ENCODE data around the gene MBTD1.
"Not testable (repeated sequence)": the region's sequence is repeated elsewhere in the genome, so short reads cannot be mapped to it uniquely, and the experiment has no call there.

The MBTD1 gene

GRCh38 chr17:51185763-51186332 lies 74.0 kb downstream of the MBTD1 start:
- Histone ChIP-seq H3K27ac (ENCODE audit: low read depth, low read length) (no peak overlapping the region), H2AK5ac (ENCODE audit: low read length) (no peak overlapping the region), H3K79me2 (ENCODE audit: control insufficient read depth, insufficient read depth, low read length, poor library complexity) (no peaks in the 10 kb centered on the region), H3K9me3 (ENCODE audit: insufficient read depth, low read depth, low read length) (no peaks in the 10 kb centered on the region), H4K12ac (ENCODE audit: low read depth, low read length) (no peak overlapping the region), H3K4ac (ENCODE audit: low read depth, low read length) (no peak overlapping the region), H2AFZ (ENCODE audit: insufficient read depth, low read length, poor library complexity) (no peak overlapping the region), H2BK5ac (ENCODE audit: low read depth, low read length, poor library complexity) (no peak overlapping the region), H2BK120ac (ENCODE audit: insufficient read depth, low read length, poor library complexity) (no peak overlapping the region), H3K27me3 (ENCODE audit: insufficient read depth, low read length) (no peaks in the 10 kb centered on the region), H3K4me1 (ENCODE audit: control insufficient read depth in 1 of 2, insufficient read depth in 2 of 2, low read length in 2 of 2) (peaks cover 0 to 5% of the 10 kb centered on the region in 2 experiments), H3K4me2 (ENCODE audit: low read length) (no peak overlapping the region), H4K91ac (ENCODE audit: low read depth, low read length) (no peak overlapping the region), H3K79me1 (ENCODE audit: low read length) (no peaks in the 10 kb centered on the region), H3K14ac (ENCODE audit: low read length) (no peak overlapping the region), H2BK12ac (ENCODE audit: low read length) (no peak overlapping the region), H3K36me3 (ENCODE audit: control insufficient read depth in 1 of 2, insufficient read depth in 2 of 2, low read length in 2 of 2) (peaks cover 18 to 22% of the 10 kb centered on the region in 2 experiments), H3K4me3 (ENCODE audit: low read depth, low read length) (no peak overlapping the region), H3K9ac (ENCODE audit: low read length) (no peak overlapping the region), H3K23ac (ENCODE audit: low read length) (no peak overlapping the region), H4K8ac (ENCODE audit: low read depth, low read length) (no peak overlapping the region), H3K18ac (ENCODE audit: low read length) (no peak overlapping the region)
- no CpG with 5 or more reads among the region's 8 CpGs for WGBS (ENCODE audit: extremely low coverage, insufficient coverage, insufficient read length)
- DNase-seq: no peak

- no CpG with 5 or more reads among the region's 1 CpG for WGBS (ENCODE audit: extremely low coverage, insufficient coverage, insufficient read length)
Observed at GRCh38 chr17:51184124-51184523, 75.7 kb downstream of the MBTD1 start.

GRCh38 chr17:51180486-51180885 lies 79.4 kb downstream of the MBTD1 start:
- H3K23ac ChIP-seq (ENCODE audit: low read length): no peak overlapping the region
- no peak overlapping the region for H3K9ac ChIP-seq (ENCODE audit: low read length)
- H3K18ac ChIP-seq (ENCODE audit: low read length): no peak overlapping the region
- H3K4me1 ChIP-seq (ENCODE audit: control insufficient read depth in 1 of 2, insufficient read depth in 2 of 2, low read length in 2 of 2): peaks cover 0 to 2% of the 10 kb centered on the region in 2 experiments
- no peak overlapping the region for H4K91ac ChIP-seq (ENCODE audit: low read depth, low read length)
- H4K8ac ChIP-seq (ENCODE audit: low read depth, low read length): no peak overlapping the region
- no peak overlapping the region for H3K4me2 ChIP-seq (ENCODE audit: low read length)
- no peak overlapping the region for H2AK5ac ChIP-seq (ENCODE audit: low read length)
- no peak overlapping the region for H2BK120ac ChIP-seq (ENCODE audit: insufficient read depth, low read length, poor library complexity)
- H3K4me3 ChIP-seq (ENCODE audit: low read depth, low read length): no peak overlapping the region
- no peak overlapping the region for H2BK5ac ChIP-seq (ENCODE audit: low read depth, low read length, poor library complexity)
- H2AFZ ChIP-seq (ENCODE audit: insufficient read depth, low read length, poor library complexity): no peak overlapping the region
- H2BK12ac ChIP-seq (ENCODE audit: low read length): no peak overlapping the region
- H3K79me2 ChIP-seq (ENCODE audit: control insufficient read depth, insufficient read depth, low read length, poor library complexity): no peaks in the 10 kb centered on the region
- WGBS (ENCODE audit: extremely low coverage, insufficient coverage, insufficient read length): no CpG with 5 or more reads among the region's 5 CpGs
- no peaks in the 10 kb centered on the region for H3K9me3 ChIP-seq (ENCODE audit: insufficient read depth, low read depth, low read length)
- no peak overlapping the region for H3K27ac ChIP-seq (ENCODE audit: low read depth, low read length)
- no peak overlapping the region for H3K14ac ChIP-seq (ENCODE audit: low read length)
- H3K36me3 ChIP-seq (ENCODE audit: control insufficient read depth in 1 of 2, insufficient read depth in 2 of 2, low read length in 2 of 2): peaks cover 13 to 19% of the 10 kb centered on the region in 2 experiments
- no peaks in the 10 kb centered on the region for H3K79me1 ChIP-seq (ENCODE audit: low read length)
- H3K4ac ChIP-seq (ENCODE audit: low read depth, low read length): no peak overlapping the region
- H3K27me3 ChIP-seq (ENCODE audit: insufficient read depth, low read length): no peaks in the 10 kb centered on the region
- DNase-seq: no peak
- H4K12ac ChIP-seq (ENCODE audit: low read depth, low read length): no peak overlapping the region

More at GRCh38 chr17:51184124-51184523, 75.7 kb downstream of the MBTD1 start:
- no peak overlapping the region for H3K27ac ChIP-seq (ENCODE audit: low read depth, low read length)
- H3K18ac ChIP-seq (ENCODE audit: low read length): no peak overlapping the region
- H3K23ac ChIP-seq (ENCODE audit: low read length): no peak overlapping the region
- H3K4me3 ChIP-seq (ENCODE audit: low read depth, low read length): no peak overlapping the region
- H4K8ac ChIP-seq (ENCODE audit: low read depth, low read length): no peak overlapping the region
- no peaks in the 10 kb centered on the region for H3K27me3 ChIP-seq (ENCODE audit: insufficient read depth, low read length)
- no peak overlapping the region for H2AK5ac ChIP-seq (ENCODE audit: low read length)
- no peak overlapping the region for H3K4ac ChIP-seq (ENCODE audit: low read depth, low read length)
- H2AFZ ChIP-seq (ENCODE audit: insufficient read depth, low read length, poor library complexity): no peak overlapping the region
- peaks cover 0 to 5% of the 10 kb centered on the region in 2 experiments for H3K4me1 ChIP-seq (ENCODE audit: control insufficient read depth in 1 of 2, insufficient read depth in 2 of 2, low read length in 2 of 2)
- no peak overlapping the region for H3K14ac ChIP-seq (ENCODE audit: low read length)
- H3K79me2 ChIP-seq (ENCODE audit: control insufficient read depth, insufficient read depth, low read length, poor library complexity): no peaks in the 10 kb centered on the region
- H3K4me2 ChIP-seq (ENCODE audit: low read length): no peak overlapping the region
- H2BK120ac ChIP-seq (ENCODE audit: insufficient read depth, low read length, poor library complexity): no peak overlapping the region
- H2BK12ac ChIP-seq (ENCODE audit: low read length): no peak overlapping the region
- H2BK5ac ChIP-seq (ENCODE audit: low read depth, low read length, poor library complexity): no peak overlapping the region
- no peak overlapping the region for H4K91ac ChIP-seq (ENCODE audit: low read depth, low read length)
- no peak overlapping the region for H4K12ac ChIP-seq (ENCODE audit: low read depth, low read length)
- no peaks in the 10 kb centered on the region for H3K79me1 ChIP-seq (ENCODE audit: low read length)
- no peak for DNase-seq
- H3K9ac ChIP-seq (ENCODE audit: low read length): no peak overlapping the region
- H3K36me3 ChIP-seq (ENCODE audit: control insufficient read depth in 1 of 2, insufficient read depth in 2 of 2, low read length in 2 of 2): peaks cover 13 to 15% of the 10 kb centered on the region in 2 experiments
- no peaks in the 10 kb centered on the region for H3K9me3 ChIP-seq (ENCODE audit: insufficient read depth, low read depth, low read length)

DNA sequence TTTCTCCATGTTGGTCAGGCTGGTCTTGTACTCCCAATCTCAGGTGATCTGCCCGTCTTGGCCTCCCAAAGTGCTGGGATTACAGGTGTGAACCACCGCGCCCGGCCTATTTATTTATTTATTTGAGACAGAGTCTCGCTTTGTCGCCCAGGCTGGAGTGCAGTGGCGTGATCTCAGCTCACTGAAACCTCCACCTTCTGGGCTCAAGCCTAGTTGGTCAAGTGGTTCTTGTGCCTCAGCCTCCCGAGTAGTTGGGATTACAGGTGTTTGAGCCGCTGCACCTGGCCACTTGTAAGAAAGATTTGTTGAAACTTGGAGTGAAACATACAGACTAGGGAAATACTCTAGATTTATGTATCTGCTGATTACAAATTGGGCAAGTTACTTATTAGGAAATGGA lies 87.8 kb downstream of the MBTD1 start:
- H3K4ac ChIP-seq (ENCODE audit: low read depth, low read length); H3K4me1 ChIP-seq (ENCODE audit: control insufficient read depth in 1 of 2, insufficient read depth in 2 of 2, low read length in 2 of 2); H3K27ac ChIP-seq (ENCODE audit: low read depth, low read length); DNase-seq; H2BK5ac ChIP-seq (ENCODE audit: low read depth, low read length, poor library complexity); H2BK120ac ChIP-seq (ENCODE audit: insufficient read depth, low read length, poor library complexity); H3K4me3 ChIP-seq (ENCODE audit: low read depth, low read length); H3K9ac ChIP-seq (ENCODE audit: low read length); H3K14ac ChIP-seq (ENCODE audit: low read length); H4K12ac ChIP-seq (ENCODE audit: low read depth, low read length); H2AFZ ChIP-seq (ENCODE audit: insufficient read depth, low read length, poor library complexity); H2AK5ac ChIP-seq (ENCODE audit: low read length); H3K79me2 ChIP-seq (ENCODE audit: control insufficient read depth, insufficient read depth, low read length, poor library complexity); H3K4me2 ChIP-seq (ENCODE audit: low read length); H4K91ac ChIP-seq (ENCODE audit: low read depth, low read length); H3K79me1 ChIP-seq (ENCODE audit: low read length); H4K8ac ChIP-seq (ENCODE audit: low read depth, low read length); H2BK12ac ChIP-seq (ENCODE audit: low read length); H3K18ac ChIP-seq (ENCODE audit: low read length); H3K27me3 ChIP-seq (ENCODE audit: insufficient read depth, low read length); H3K23ac ChIP-seq (ENCODE audit: low read length); H3K9me3 ChIP-seq (ENCODE audit: insufficient read depth, low read depth, low read length): not testable (repeated sequence)
- peaks cover 30 to 52% of the 10 kb centered on the region in 2 experiments for H3K36me3 ChIP-seq (ENCODE audit: control insufficient read depth in 1 of 2, insufficient read depth in 2 of 2, low read length in 2 of 2)
- WGBS (ENCODE audit: extremely low coverage, insufficient coverage, insufficient read length): no CpG with 5 or more reads among the region's 9 CpGs
